PC-3 (cell line): ENCODE results near the gene LRP1B. TPM values are rescaled to one million over a fixed set of nuclear protein-coding genes. Genes with fewer than 3 reads are reported as not detected.
A peak's percentile ranks its signal among the peaks of the same experiment; 100 is the strongest.
"Not testable (repeated sequence)": the region's sequence is repeated elsewhere in the genome, so short reads cannot be mapped to it uniquely, and the experiment has no call there.

Experiments
- ATAC-seq: fragments of 200-7000 bp; cut with Tn5 transposase; 2 replicates; pipeline ENCODE4 v1.9.1; 2020; ENCODE audit warnings: mild to moderate bottlenecking, moderate library complexity
- BruUV-seq: library from RNA; stranded (reverse); fragments of 400-500 nt; replicated peaks from 2 replicates; lab custom pipeline; 2021; lab: Mats Ljungman, UMichigan
- CTCF ChIA-PET: fragments of 300-600 bp; sonication (Branson Sonifier 250); formaldehyde crosslinking; loops from one replicate; lab custom pipeline; 2022; ENCODE audit warnings: antibody characterized with exemption; lab: Charles Lee
- POLR2A ChIA-PET: fragments of 300-600 bp; sonication (Branson Sonifier 250); formaldehyde crosslinking; loops from one replicate; lab custom pipeline; 2022; ENCODE audit warnings: antibody characterized with exemption; ENCODE audit not compliant: unreplicated experiment; lab: Charles Lee
- DNase-seq: peaks from one replicate; pipeline ENCODE4 v3.0.0-alpha.2; 2015
- H2AFZ ChIP-seq: fragments of 300-600 bp; sonication (generic); 2 replicates; pipeline ENCODE4 v1.6.0; 2016; ENCODE audit warnings: antibody characterized with exemption, low read length
- H3F3A ChIP-seq: fragments of 300-600 bp; sonication (generic); one replicate; pipeline ENCODE4 v1.6.0; 2017; ENCODE audit warnings: antibody characterized with exemption, low read length, control low read depth, mild to moderate bottlenecking; ENCODE audit not compliant: unreplicated experiment
- H3K27ac ChIP-seq: fragments of 300-600 bp; sonication (generic); 2 replicates; pipeline ENCODE4 v1.5.1; 2016; ENCODE audit warnings: mild to moderate bottlenecking, low read length
- H3K27me3 ChIP-seq: fragments of 300-600 bp; sonication (generic); 2 replicates; pipeline ENCODE4 v1.6.1; 2016; ENCODE audit warnings: low read length, mixed read lengths
- H3K36me3 ChIP-seq: fragments of 300-600 bp; sonication (generic); 2 replicates; pipeline ENCODE4 v1.6.1; 2016; ENCODE audit warnings: low read depth, mixed run types, low read length, mixed read lengths
- H3K4me1 ChIP-seq: fragments of 300-600 bp; sonication (generic); 2 replicates; pipeline ENCODE4 v1.5.1; 2016; ENCODE audit warnings: low read length; ENCODE audit not compliant: insufficient read depth
- H3K4me2 ChIP-seq: fragments of 300-600 bp; sonication (generic); 2 replicates; pipeline ENCODE4 v1.6.0; 2016; ENCODE audit warnings: low read length
- H3K4me3 ChIP-seq: fragments of 300-600 bp; sonication (generic); 2 replicates; pipeline ENCODE4 v1.5.1; 2016; ENCODE audit warnings: mild to moderate bottlenecking, low read length, mixed read lengths
- H3K79me2 ChIP-seq: fragments of 300-600 bp; sonication (generic); 2 replicates; pipeline ENCODE4 v1.6.1; 2017; ENCODE audit warnings: low read length, mixed read lengths
- H3K9ac ChIP-seq: fragments of 300-600 bp; sonication (generic); 2 replicates; pipeline ENCODE4 v1.6.0; 2016; ENCODE audit warnings: mild to moderate bottlenecking, low read length
- H3K9me2 ChIP-seq: fragments of 300-600 bp; sonication (generic); replicated peaks from 2 replicates; pipeline ENCODE4 v1.6.1; 2016; ENCODE audit warnings: mixed run types, low read length, mixed read lengths
- H3K9me3 ChIP-seq: fragments of 300-600 bp; sonication (generic); 2 replicates; pipeline ENCODE4 v1.6.1; 2016; ENCODE audit warnings: low read length, mixed read lengths
- H4K20me1 ChIP-seq: fragments of 300-600 bp; sonication (generic); 2 replicates; pipeline ENCODE4 v1.6.1; 2016; ENCODE audit warnings: low read length, mixed read lengths
- CTCF ChIP-seq: fragments of 300-600 bp; sonication (generic); conservative IDR thresholded peaks from 2 replicates; pipeline ENCODE4 v1.5.1; 2017; ENCODE audit warnings: antibody characterized with exemption, low read depth, mild to moderate bottlenecking, low read length
- EZH2 ChIP-seq: fragments of 300-600 bp; sonication (generic); IDR thresholded peaks from one replicate; pipeline ENCODE4 v1.6.1; 2017; ENCODE audit warnings: antibody characterized with exemption, mild to moderate bottlenecking, low read length; ENCODE audit not compliant: unreplicated experiment
- EZH2phosphoT487 ChIP-seq: fragments of 300-600 bp; sonication (generic); IDR thresholded peaks from 2 replicates; pipeline ENCODE4 v1.6.1; 2018; ENCODE audit warnings: mild to moderate bottlenecking, antibody characterized with exemption, low read length, borderline replicate concordance
- intact Hi-C: fragments of 100-400 bp; cut with micrococcal nuclease; formaldehyde crosslinking; loops from 2 replicates; pipeline ENCODE4 v1.9.0; 2023
- total RNA-seq: library from RNA; depleted of rRNA; stranded (reverse); fragments of >200 nt; gene quantifications from 2 replicates; pipeline ENCODE4 v1.2.3, GENCODE V29; 2014

Gene LRP1B
- total RNA-seq, 1 experiment from 2014 or later: 0.04 TPM

GRCh38 chr2:140657657-140658056, 1473.2 kb downstream of the LRP1B start:
- no TSS peak for BruUV-seq
- DNase-seq: peak; percentile 64

GRCh38 chr2:140654565-140654964, 1476.3 kb downstream of the LRP1B start:
- H3K9ac ChIP-seq: no peak overlapping the region
- no peaks in the 10 kb centered on the region for H3K9me3 ChIP-seq
- H3K36me3 ChIP-seq: no peaks in the 10 kb centered on the region
- BruUV-seq: no TSS peak
- no peaks in the 10 kb centered on the region for H3F3A ChIP-seq
- H3K4me3 ChIP-seq: no peak overlapping the region
- no peaks in the 10 kb centered on the region for H3K79me2 ChIP-seq
- no peaks in the 10 kb centered on the region for H3K9me2 ChIP-seq
- DNase-seq (no peak), ATAC-seq (no peak)
- ChIA-PET CTCF (no interaction called here), POLR2A (no interaction called here)
- H3K27ac ChIP-seq: no peak overlapping the region
- no peak for TF ChIP-seq EZH2
- no peak for TF ChIP-seq CTCF
- TF ChIP-seq EZH2phosphoT487: no peak
- H4K20me1 ChIP-seq: no peaks in the 10 kb centered on the region
- H3K27me3 ChIP-seq: no peaks in the 10 kb centered on the region
- intact Hi-C loops: loop anchor here (5.0 to 10.0 kb wide), 3 partner anchors 152 to 480 kb away; no protein-coding TSS in a partner anchor
- no peak overlapping the region for H2AFZ ChIP-seq
- no peak overlapping the region for H3K4me2 ChIP-seq
- H3K4me1 ChIP-seq: peaks cover 41% of the 10 kb centered on the region

More at GRCh38 chr2:140657657-140658056, 1473.2 kb downstream of the LRP1B start:
- ChIA-PET CTCF (no interaction called here), POLR2A (no interaction called here)
- Histone ChIP-seq H3K27ac (no peak overlapping the region), H4K20me1 (no peaks in the 10 kb centered on the region), H2AFZ (no peak overlapping the region), H3K79me2 (no peaks in the 10 kb centered on the region), H3K4me1 (peaks cover 31% of the 10 kb centered on the region), H3K9ac (no peak overlapping the region), H3K27me3 (no peaks in the 10 kb centered on the region), H3K4me2 (peak overlapping the region; percentile 40; the same call in 1 of the 2 replicates), H3K9me2 (no peaks in the 10 kb centered on the region), H3K36me3 (no peaks in the 10 kb centered on the region), H3K4me3 (no peak overlapping the region), H3F3A (no peaks in the 10 kb centered on the region), H3K9me3 (no peaks in the 10 kb centered on the region)
- intact Hi-C loops: loop anchor here (5.0 to 10.0 kb wide), 3 partner anchors 157 to 483 kb away; no protein-coding TSS in a partner anchor
- TF ChIP-seq CTCF: no peak
- no peak for TF ChIP-seq EZH2phosphoT487
- TF ChIP-seq EZH2: no peak
- ATAC-seq: peak; percentile 62

DNA sequence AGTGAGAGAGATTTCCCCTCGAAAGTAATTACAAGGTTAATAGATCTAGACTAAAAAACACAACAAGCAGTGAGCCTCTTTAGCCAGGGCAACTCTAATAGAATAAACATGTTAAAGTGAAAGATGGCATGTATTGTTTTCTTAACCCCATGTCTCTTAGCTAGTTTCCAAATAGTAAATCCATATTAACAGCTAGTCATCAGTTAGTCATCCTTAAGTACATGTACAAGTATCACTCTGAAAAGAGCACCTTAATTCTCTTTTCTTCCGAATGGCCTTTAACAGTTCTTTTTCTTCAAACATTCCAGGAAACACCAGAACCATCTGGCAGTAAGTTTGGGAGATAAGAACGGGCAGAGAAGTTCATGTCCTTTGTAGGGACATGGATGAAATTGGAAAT, 1480.0 kb downstream of the LRP1B start:
- H3K27me3 ChIP-seq: no peaks in the 10 kb centered on the region
- no TSS peak for BruUV-seq

GRCh38 chr2:140650134-140650533, 1480.7 kb downstream of the LRP1B start:
- CTCF ChIA-PET, POLR2A ChIA-PET, H3K79me2 ChIP-seq, H3F3A ChIP-seq, ATAC-seq, H3K4me3 ChIP-seq, H4K20me1 ChIP-seq, DNase-seq, H2AFZ ChIP-seq, BruUV-seq, H3K9me2 ChIP-seq, H3K9me3 ChIP-seq, H3K27me3 ChIP-seq, H3K36me3 ChIP-seq: not testable (repeated sequence)
- peaks cover 26% of the 10 kb centered on the region for H3K4me1 ChIP-seq
- H3K27ac ChIP-seq: peak overlapping the region; percentile 76
- peak overlapping the region; percentile 27; the same call in 1 of the 2 replicates for H3K4me2 ChIP-seq
- H3K9ac ChIP-seq: 0 out of 2 replicates have a peak overlapping the region, but pooled peaks have one; percentile 4
- intact Hi-C loops: loop anchor here (5.0 to 10.0 kb wide), 3 partner anchors 148 to 475 kb away; no protein-coding TSS in a partner anchor

More for the DNA sequence above, 1480.0 kb downstream of the LRP1B start:
- Histone ChIP-seq H2AFZ (0 out of 2 replicates have a peak overlapping the region, but pooled peaks have one; percentile 16), H3K27ac (peak overlapping the region; percentile 76), H3K36me3 (no peaks in the 10 kb centered on the region), H3K9me3 (no peaks in the 10 kb centered on the region), H4K20me1 (no peaks in the 10 kb centered on the region), H3K4me3 (no peak overlapping the region), H3K79me2 (no peaks in the 10 kb centered on the region), H3K4me1 (peaks cover 28% of the 10 kb centered on the region), H3F3A (no peaks in the 10 kb centered on the region), H3K9ac (0 out of 2 replicates have a peak overlapping the region, but pooled peaks have one; percentile 4), H3K4me2 (peak overlapping the region; percentile 27), H3K9me2 (no peaks in the 10 kb centered on the region)
- CTCF ChIA-PET: no interaction called here
- intact Hi-C loops: loop anchor here (5.0 to 10.0 kb wide), 3 partner anchors 149 to 476 kb away; no protein-coding TSS in a partner anchor
- DNase-seq (peak; percentile 81), ATAC-seq (peak; percentile 90)
- TF ChIP-seq CTCF (no peak), EZH2phosphoT487 (no peak)
- POLR2A ChIA-PET: no interaction called here
